GM13977 (cell line): Measurements from ENCODE around the gene RRP36.

Experiments
- DNase-seq: peaks from one replicate; pipeline ENCODE4 v3.0.0; 2012; ENCODE audit warnings: low spot score
- CTCF ChIP-seq: IDR thresholded peaks from 2 replicates; pipeline ENCODE4 v1.5.1; 2012; ENCODE audit warnings: mild to moderate bottlenecking, control low read depth; ENCODE audit not compliant: insufficient read depth; ENCODE audit errors: extremely low read depth, missing control alignments
- in situ Hi-C: fragments of 300-500 bp; cut with MboI; formaldehyde crosslinking; loops from one replicate; pipeline ENCODE4 v1.12.0; 2022; ENCODE audit warnings: low sequenced_read_pairs, low pct_unique_long_range_greater_than_20kb, mixed read lengths, inconsistent platforms; ENCODE audit not compliant: unreplicated experiment

The RRP36 gene

GRCh38 chr6:43007126-43007525 lies 14.3 kb upstream of the RRP36 start:
- no peak for DNase-seq
- in situ Hi-C loops, result no loop called here
- TF ChIP-seq CTCF, result no peak

GRCh38 chr6:43009124-43009523 lies 12.3 kb upstream of the RRP36 start:
- TF ChIP-seq CTCF, result peak; percentile 53
- in situ Hi-C loops, result no loop called here
- DNase-seq, result peak; percentile 43

DNA sequence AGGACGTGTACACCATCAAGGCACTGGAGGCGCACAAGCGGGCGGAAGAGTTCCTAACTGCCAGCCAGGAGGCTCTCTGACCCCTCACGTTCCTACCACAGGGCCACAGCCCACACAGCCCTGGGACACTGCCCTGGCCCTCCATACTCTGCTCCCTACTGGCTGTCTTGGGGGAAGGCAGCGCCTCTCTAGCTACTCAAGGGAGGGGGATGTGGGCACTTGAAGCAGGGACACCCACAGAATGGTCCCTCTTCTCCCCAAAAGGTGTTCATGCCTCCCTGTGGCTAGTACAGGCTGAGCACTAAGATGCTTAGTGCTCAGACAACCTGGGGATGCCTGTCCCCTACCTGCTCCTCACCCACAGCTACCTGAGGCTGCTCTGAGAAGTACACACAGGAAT lies 10.2 kb upstream of the RRP36 start:
- no peak for TF ChIP-seq CTCF
- DNase-seq, result no peak
- in situ Hi-C loops, result no loop called here

DNA sequence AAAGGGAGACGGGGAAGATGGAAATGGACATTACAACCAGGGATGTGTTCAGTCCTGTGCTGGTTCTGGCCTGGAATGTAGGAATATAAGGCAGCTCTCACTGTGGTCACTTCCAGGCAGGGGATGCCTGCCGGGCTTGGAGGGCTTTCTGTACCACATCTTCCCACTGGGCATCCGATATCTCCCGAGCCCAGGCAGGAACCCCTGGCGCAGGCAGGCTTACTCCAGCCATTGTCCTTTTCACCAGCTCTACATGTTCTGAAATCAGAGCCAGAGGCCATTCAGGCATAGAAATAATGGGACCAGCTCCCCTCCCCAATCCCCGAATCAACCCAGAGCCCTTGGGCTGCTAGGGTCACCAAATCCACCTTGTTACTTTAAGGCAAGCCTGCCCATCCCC lies 9.1 kb upstream of the RRP36 start:
- no peak for DNase-seq
- in situ Hi-C loops, result no loop called here
- no peak for TF ChIP-seq CTCF

DNA sequence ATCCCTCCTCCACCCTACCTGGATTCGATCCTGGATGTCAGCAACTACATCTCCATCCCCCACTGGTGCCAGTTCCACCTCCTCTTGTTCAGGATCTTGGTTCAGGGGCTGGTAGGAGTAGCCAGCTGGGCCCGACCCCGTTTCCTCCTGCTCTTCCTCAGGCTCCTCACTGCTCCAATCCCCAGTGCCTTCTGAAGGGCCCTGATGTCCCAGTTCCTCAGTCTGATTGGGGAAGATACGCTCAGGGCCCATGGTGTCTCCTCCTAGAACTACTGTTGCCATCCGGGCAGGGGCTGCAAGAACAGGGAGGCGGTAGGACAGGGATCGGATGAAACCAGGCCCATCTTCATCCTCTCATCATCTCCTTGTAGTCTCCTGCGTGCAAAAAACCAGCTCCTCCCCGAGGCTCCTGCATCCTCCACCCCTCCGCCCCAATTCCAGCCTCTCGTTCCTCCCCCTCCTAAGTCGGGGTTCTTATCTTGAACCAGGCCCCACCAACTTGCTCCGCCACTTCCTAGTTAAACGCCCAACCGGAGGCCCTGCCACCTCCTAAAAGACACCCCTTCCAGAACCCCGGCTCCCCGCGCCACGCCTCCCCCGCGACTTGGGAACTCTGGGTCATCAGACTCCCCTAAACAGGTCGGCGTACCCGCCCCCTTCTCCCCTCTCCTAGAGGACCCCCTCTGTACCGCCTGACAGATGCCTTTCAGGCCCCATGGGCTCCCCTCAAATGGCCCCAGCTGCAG lies 8.2 kb upstream of the RRP36 start:
- DNase-seq, result no peak
- in situ Hi-C loops, result no loop called here
- no peak for TF ChIP-seq CTCF

DNA sequence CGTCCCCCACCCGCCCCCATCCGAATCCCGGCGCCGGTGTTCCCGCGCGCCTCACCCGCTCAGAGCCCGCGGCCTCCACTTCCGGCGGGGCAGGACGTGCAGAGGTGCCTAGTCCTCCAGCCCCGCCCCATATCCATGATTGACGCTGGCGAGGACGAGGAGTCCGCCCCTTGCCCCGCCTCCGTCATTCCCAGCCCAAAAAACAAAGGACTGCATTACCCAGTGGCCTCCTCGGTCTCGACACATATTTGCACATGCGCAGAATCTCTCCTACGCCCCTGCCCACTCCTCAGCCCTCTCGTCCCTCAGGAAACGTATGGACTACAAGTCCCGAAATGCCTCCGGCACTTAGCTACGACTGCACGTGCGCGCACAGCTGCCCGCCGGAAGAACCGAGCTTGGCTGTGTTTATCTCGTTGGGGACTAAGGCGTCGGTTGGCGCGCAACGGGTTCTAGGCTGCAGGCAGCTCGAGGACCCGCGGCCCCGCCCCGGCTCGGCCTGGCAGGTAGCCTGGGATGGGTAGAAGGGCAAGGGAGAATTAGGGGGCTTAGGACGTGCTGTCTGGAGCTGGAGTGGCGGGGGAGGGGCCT lies 7.5 kb upstream of the RRP36 start, which contains the start of the genes KLHDC3 and MEA1:
TSS of gene KLHDC3 (plus strand) at position 407 of the 591 bp plus-strand sequence. CDS start 2,944 bp downstream, outside the sequence.
TSS of gene MEA1 (minus strand) at position 104 of the 591 bp plus-strand sequence. CDS start 133 bp downstream, outside the sequence.
- peak; percentile 99 for DNase-seq
- no peak for TF ChIP-seq CTCF
- in situ Hi-C loops, result no loop called here
